Measurements from ENCODE around the gene ABCB6.
A peak's percentile ranks its signal among the peaks of the same experiment; 100 is the strongest.

The ABCB6 gene

GRCh38 chr2:219171231-219171651, 47.5 kb downstream of the ABCB6 start:
- peak in 1 of 2 donors; percentile 15 for DNase-seq (ENCODE audit: low read depth in 1 of 2, low spot score in 1 of 2)

DNA sequence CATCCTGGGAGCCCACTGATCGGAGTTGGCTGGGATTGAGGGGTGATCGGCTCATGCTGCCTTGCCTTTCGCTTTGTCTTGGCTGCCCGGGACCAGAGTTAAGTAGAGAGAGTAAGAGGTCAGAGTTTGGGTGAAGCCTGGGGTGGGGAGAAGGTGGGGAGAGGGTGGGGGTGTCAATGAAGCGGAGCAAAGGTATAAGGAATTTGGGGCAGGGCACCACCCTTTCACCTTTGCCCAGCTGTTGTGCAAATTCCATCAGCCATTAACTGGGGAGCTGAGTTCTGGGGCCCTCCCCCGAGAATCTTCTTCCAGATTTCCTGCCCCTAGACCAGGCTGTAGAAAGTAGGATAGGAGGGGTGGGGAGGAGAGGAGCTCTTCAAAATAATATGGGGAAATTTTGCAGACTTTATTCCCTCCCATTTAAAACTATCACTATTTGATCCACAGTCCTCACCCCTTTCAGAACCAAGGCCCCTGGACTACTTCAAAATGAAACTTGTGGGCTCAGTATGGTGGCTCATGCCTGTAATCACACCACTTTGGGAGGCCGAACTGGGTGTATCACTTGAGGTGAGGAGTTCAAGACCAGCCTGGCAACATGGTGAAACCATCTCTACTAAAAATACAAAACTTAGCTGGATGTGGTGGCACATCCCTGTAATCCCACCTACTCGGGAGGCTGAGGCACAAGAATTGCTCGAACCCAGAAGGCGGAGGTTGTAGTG, 48.7 kb downstream of the ABCB6 start, which contains the start of gene SLC23A3:
TSS of gene SLC23A3 (minus strand) at position 100 of the 725 bp plus-strand sequence. CDS start at position 55, 45 bp downstream.
- DNase-seq (ENCODE audit: low read depth in 1 of 2, low spot score in 1 of 2), result no peak

DNA sequence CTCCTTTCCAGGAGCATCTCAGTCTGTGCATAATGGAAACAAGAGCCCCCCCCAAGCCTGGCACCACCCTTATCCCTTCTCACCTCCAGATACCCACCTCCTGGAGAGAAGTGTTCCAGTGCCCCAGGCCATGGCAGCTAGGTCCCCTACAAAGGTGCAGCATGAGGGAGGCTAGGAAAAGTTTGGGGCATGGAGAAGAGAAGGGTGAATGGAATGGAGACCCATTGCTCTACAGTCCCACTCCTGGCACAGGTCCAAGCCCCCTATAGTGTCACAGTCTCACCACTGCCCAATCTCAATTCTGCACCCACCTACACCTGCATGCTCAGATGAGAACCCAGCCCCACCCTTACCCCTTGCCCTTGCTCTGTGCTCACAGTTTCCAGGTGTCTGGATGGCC, 49.8 kb downstream of the ABCB6 start:
- no peak for DNase-seq (ENCODE audit: low read depth in 1 of 2, low spot score in 1 of 2)

GRCh38 chr2:219168526-219168925, 50.2 kb downstream of the ABCB6 start:
- DNase-seq (ENCODE audit: low read depth in 1 of 2, low spot score in 1 of 2), result no peak

- no peak for DNase-seq (ENCODE audit: low read depth in 1 of 2, low spot score in 1 of 2)
These were observed 50.8 kb downstream of the ABCB6 start for GRCh38 chr2:219167997-219168396.

DNA sequence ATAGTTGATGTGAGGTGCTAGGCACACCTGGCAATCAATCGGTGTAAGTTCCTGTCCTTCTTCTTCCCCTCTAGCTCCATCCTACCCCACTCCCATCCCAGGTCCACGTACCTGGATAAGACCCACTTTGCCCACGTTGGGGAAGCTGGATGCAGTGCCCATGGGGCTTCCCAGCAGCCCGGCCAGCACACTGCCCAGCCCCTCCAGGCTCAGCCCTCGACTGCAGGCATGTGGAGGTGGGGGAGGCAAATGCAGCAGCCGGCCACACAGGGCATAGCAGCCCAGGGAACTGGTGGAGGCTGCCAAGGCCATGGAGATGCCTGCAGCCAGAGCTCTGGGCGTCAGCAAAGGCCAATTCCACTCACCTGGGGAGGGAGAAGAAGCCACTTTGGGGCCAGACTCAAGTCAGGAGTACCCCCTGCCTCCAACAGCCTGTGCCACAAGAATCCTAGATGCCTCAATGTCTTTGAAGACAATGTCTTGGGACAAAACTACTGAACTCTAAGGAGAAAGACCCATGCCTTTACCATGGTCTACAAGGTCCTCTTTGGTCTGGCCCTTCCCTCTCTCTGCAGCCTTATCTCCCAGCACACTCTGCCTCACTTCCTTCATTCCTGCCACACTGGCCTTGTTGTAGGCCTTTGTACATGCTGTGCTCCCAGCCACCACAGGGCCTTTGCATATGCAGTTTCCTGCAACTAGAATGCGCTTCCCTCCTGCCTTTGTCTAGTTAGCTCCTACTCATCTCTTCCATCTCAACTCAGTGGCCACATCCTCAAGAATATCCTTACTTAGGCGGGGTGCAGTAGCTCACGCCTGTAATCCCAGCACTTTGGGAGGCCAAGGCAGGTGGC, 53.5 kb downstream of the ABCB6 start:
- DNase-seq (ENCODE audit: low read depth in 1 of 2, low spot score in 1 of 2), result no peak

DNA sequence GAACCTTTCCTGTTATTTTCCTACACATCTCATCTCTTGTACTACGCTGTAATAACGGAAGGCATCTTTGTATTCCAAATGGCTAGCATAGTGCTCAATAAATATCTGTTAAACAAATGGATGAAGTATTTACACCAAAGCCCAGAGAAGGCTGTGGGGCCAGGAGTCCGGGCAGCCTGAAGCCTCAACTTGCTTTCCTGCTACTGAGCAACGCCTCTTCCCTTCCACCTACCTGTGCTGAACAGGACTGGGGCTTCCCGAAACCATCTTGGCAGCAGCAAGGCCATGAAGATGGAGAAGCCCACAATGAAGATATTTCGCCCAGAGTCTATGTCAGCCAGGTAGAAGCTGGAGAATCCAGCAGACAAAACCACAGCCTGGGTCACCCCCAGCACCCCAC, 55.6 kb downstream of the ABCB6 start:
- no peak for DNase-seq (ENCODE audit: low read depth in 1 of 2, low spot score in 1 of 2)

DNA sequence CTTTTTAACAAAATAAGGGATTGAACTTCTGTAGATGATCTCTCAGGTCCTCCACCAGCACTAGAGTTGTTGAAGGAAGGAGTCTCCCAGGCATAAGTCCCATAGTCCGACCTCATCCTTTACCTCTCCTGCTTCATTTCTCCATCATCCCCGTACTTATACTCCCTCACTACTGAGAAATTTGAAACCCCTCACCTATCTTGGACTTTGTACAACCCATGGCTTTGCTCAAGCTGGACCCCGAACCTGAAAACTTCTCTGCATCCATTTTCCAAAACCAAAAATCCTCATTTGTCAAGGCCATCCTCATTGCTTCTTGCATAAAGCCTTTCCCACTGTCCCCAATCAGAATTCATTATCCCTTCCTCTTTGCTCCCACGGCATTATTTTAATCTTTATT, 57.7 kb downstream of the ABCB6 start:
- DNase-seq (ENCODE audit: low read depth in 1 of 2, low spot score in 1 of 2), result no peak

GRCh38 chr2:219160186-219161017, 58.4 kb downstream of the ABCB6 start, which contains the start of gene NHEJ1:
Gene NHEJ1 (minus strand): TSS chr2:219160815. CDS start chr2:219158362, 2,453 bp downstream.
- DNase-seq (ENCODE audit: low read depth in 1 of 2, low spot score in 1 of 2), result peak; percentile 92 to 94

Data from activated CD4-positive, alpha-beta T cell treated with anti-CD3 and anti-CD28 coated beads, Interleukin-2, amount 50 U/mL, for 24 hours (primary cell).